ENCODE measurements around the gene STPG3.

DNA sequence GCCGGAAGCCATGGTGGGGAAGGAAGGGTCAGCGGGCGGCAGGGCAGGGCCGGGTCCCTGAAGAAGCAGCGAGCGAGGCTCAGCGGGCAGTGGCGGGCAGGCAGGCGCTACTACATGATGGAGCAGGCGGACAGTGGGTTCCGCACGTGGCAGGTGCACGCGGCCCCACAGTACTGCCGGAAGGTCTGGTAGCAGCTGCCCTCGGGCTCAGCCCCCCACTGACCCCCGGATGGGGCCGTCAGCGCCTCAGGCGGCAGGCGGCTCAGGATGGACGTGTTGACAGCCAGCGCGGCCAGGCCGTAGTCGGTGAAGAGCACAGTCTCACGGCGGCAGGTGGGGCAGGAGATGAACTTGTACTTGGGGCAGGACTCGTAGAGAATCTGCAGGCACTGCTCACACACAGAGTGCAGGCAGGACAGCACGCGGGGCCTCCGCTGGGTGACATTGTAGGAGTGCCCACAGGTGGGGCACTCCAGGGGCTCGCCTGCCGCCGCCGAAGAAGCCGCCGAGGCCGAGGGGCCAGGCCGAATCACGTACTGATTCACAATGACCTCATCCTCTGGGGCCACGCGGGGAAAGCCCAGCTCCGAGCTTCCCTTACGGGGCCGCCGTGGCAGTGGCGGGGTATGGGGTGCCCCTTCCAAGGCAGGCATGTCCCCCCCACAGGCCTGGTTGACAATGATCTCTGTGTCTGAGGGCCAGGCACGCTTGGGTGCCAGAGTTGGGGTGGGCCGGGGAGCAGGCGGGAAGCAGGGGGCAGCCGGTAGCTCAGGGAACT lies 30.6 kb upstream of the STPG3 start:
- TF ChIP-seq, protein P1, sequence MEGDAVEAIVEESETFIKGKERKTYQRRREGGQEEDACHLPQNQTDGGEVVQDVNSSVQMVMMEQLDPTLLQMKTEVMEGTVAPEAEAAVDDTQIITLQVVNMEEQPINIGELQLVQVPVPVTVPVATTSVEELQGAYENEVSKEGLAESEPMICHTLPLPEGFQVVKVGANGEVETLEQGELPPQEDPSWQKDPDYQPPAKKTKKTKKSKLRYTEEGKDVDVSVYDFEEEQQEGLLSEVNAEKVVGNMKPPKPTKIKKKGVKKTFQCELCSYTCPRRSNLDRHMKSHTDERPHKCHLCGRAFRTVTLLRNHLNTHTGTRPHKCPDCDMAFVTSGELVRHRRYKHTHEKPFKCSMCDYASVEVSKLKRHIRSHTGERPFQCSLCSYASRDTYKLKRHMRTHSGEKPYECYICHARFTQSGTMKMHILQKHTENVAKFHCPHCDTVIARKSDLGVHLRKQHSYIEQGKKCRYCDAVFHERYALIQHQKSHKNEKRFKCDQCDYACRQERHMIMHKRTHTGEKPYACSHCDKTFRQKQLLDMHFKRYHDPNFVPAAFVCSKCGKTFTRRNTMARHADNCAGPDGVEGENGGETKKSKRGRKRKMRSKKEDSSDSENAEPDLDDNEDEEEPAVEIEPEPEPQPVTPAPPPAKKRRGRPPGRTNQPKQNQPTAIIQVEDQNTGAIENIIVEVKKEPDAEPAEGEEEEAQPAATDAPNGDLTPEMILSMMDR (IDR thresholded peaks at IDR 0.05 in 8 of 11, conservative IDR thresholded peaks at IDR 0.05 in 3 of 11), result no peak
- peak in 1 of 3 donors; percentile 27 for TF ChIP-seq POLR2AphosphoS5 (IDR thresholded peaks at IDR 0.05)
- TF ChIP-seq POLR2A (IDR thresholded peaks at IDR 0.05), result no peak

Measured in spleen (tissue), 7 donors.